A673 (cell line): ENCODE data around the gene ASTL.

Experiments
- CTCF ChIP-seq: fragments of 300-800, 200-600 bp; sonication (generic); conservative IDR thresholded peaks from 2 replicates; pipeline ENCODE4 v1.5.1; 2017; ENCODE audit warnings: low read depth, mild to moderate bottlenecking, antibody characterized with exemption, low read length, moderate library complexity, mixed read lengths
- EZH2 ChIP-seq: fragments of 200-600 bp; sonication (generic); IDR thresholded peaks from 2 replicates; pipeline ENCODE4 v1.6.1; 2017; ENCODE audit warnings: borderline replicate concordance, low read depth, mild to moderate bottlenecking, mixed read lengths, antibody characterized with exemption, low read length; ENCODE audit not compliant: poor library complexity, severe bottlenecking

- TF ChIP-seq EZH2 (no peak), CTCF (no peak)
Observed at GRCh38 chr2:96158554-96158940, 20.2 kb upstream of the ASTL start.
